Caco-2 (cell line): ENCODE data around the gene PI4K2B. TPM values are rescaled to one million over a fixed set of nuclear protein-coding genes. Genes with fewer than 3 reads are reported as not detected.
A peak's percentile ranks its signal among the peaks of the same experiment; 100 is the strongest.
"Not testable (repeated sequence)": the region's sequence is repeated elsewhere in the genome, so short reads cannot be mapped to it uniquely, and the experiment has no call there.

ENCODE experiments used
- BruUV-seq: library from RNA; stranded (reverse); fragments of 400-500 nt; replicated peaks from 2 replicates; lab custom pipeline; 2021; lab: Mats Ljungman, UMichigan
- CTCF ChIA-PET: fragments of 300-600 bp; sonication (Branson Sonifier 250); formaldehyde crosslinking; loops from one replicate; lab custom pipeline; 2022; ENCODE audit warnings: antibody characterized with exemption; lab: Charles Lee
- POLR2A ChIA-PET: fragments of 300-600 bp; sonication (Branson Sonifier 250); formaldehyde crosslinking; loops from one replicate; lab custom pipeline; 2022; ENCODE audit warnings: antibody characterized with exemption; lab: Charles Lee
- DNase-seq, 2 experiments: peaks; one replicate each; pipeline versions ENCODE4 v3.0.0 to v3.0.0-alpha.2; 2020 to 2022
- H3K27me3 ChIP-seq: replicated peaks from 2 replicates; pipeline ENCODE4 v1.6.0; 2011; ENCODE audit warnings: low read length; ENCODE audit not compliant: control insufficient read depth, insufficient read depth
- H3K36me3 ChIP-seq: 2 replicates; pipeline ENCODE4 v1.5.1; 2011; ENCODE audit warnings: low read length; ENCODE audit not compliant: control insufficient read depth, insufficient read depth
- H3K4me1 ChIP-seq: fragments of 250-450 bp; sonication (Bioruptor Pico); 2 replicates; pipeline ENCODE4 v1.5.1; 2020; ENCODE audit warnings: mild to moderate bottlenecking
- H3K4me3 ChIP-seq: 2 replicates; pipeline ENCODE4 v1.5.1; 2011; ENCODE audit warnings: low read depth, mild to moderate bottlenecking, control low read depth, low read length
- H3K9me3 ChIP-seq: fragments of 250-450 bp; sonication (Bioruptor Pico); 2 replicates; pipeline ENCODE4 v1.5.1; 2020; ENCODE audit warnings: mild to moderate bottlenecking, moderate library complexity
- H3K27ac Mint-ChIP-seq: one replicate; pipeline ENCODE4 v1.8.0; 2022; ENCODE audit warnings: mixed read lengths; ENCODE audit not compliant: unreplicated experiment
- H3K27me3 Mint-ChIP-seq: one replicate; pipeline ENCODE4 v1.8.0; 2022; ENCODE audit warnings: mixed read lengths; ENCODE audit not compliant: insufficient read depth, unreplicated experiment
- H3K36me3 Mint-ChIP-seq: one replicate; pipeline ENCODE4 v1.8.0; 2022; ENCODE audit warnings: mild to moderate bottlenecking, mixed read lengths; ENCODE audit not compliant: insufficient read depth, unreplicated experiment
- H3K4me1 Mint-ChIP-seq: one replicate; pipeline ENCODE4 v1.8.0; 2022; ENCODE audit warnings: low read depth, mixed read lengths; ENCODE audit not compliant: unreplicated experiment
- H3K4me3 Mint-ChIP-seq: one replicate; pipeline ENCODE4 v1.8.0; 2022; ENCODE audit warnings: mild to moderate bottlenecking, moderate library complexity, mixed read lengths; ENCODE audit not compliant: unreplicated experiment
- H3K9me3 Mint-ChIP-seq: one replicate; pipeline ENCODE4 v1.8.0; 2022; ENCODE audit warnings: mixed read lengths; ENCODE audit not compliant: unreplicated experiment
- intact Hi-C: fragments of 100-400 bp; cut with micrococcal nuclease; formaldehyde crosslinking; loops from one replicate; pipeline ENCODE4 v1.10.0; 2022; ENCODE audit not compliant: unreplicated experiment
- total RNA-seq: library from RNA; stranded (reverse); gene quantifications from 2 replicates; pipeline ENCODE4 v1.2.3, GENCODE V29; 2022
- TF ChIP-seq, protein P1 (sequence below), 2 experiments: fragments of 200-600 bp in 1 of 2; IDR thresholded peaks; 1 replicate in 1 of 2; 2 replicates in 1 of 2; pipeline versions ENCODE4 v1.5.1 to v1.8.0; 2011 to 2022; ENCODE audit warnings: antibody characterized with exemption in 1 of 2, control low read depth in 1 of 2, inconsistent platforms in 1 of 2, low read depth in 1 of 2, low read length in 1 of 2, mild to moderate bottlenecking in 1 of 2, moderate library complexity in 1 of 2; ENCODE audit not compliant: insufficient read depth in 1 of 2, severe bottlenecking in 1 of 2, unreplicated experiment in 1 of 2

Gene PI4K2B
- total RNA-seq, 1 experiment from 2014 or later: 25.0 TPM

DNA sequence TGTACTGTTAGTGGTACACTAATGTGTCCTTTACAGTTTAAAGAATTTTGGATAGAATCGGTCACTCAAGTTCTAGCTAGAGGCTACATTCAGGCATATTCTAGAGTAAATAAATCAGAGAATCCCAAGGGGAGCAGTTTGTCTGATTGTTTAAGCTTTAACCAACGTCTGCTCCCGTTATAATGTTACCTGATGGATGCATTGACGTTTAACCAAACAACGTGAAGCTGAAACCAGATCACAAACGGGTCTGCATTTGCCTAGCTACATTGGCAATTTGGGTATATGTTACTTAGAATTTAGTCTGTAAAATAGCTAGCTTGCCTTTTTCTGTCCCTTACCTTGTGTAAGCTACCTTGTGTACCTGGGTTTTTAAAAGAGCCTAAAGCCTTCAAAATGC, 1.6 kb downstream of the PI4K2B start:
- no peaks in the 10 kb centered on the region for H3K36me3 ChIP-seq
- no TSS peak for BruUV-seq
- H3K4me1 ChIP-seq: no peaks in the 10 kb centered on the region
- no peak for DNase-seq
- H3K9me3 ChIP-seq: peaks cover 3% of the 10 kb centered on the region; the same call in 1 of the 2 replicates
- no peaks in the 10 kb centered on the region for H3K27me3 ChIP-seq
- peaks cover 12% of the 10 kb centered on the region for H3K36me3 Mint-ChIP-seq
- H3K9me3 Mint-ChIP-seq: peaks cover 14% of the 10 kb centered on the region
- TF ChIP-seq, protein P1, sequence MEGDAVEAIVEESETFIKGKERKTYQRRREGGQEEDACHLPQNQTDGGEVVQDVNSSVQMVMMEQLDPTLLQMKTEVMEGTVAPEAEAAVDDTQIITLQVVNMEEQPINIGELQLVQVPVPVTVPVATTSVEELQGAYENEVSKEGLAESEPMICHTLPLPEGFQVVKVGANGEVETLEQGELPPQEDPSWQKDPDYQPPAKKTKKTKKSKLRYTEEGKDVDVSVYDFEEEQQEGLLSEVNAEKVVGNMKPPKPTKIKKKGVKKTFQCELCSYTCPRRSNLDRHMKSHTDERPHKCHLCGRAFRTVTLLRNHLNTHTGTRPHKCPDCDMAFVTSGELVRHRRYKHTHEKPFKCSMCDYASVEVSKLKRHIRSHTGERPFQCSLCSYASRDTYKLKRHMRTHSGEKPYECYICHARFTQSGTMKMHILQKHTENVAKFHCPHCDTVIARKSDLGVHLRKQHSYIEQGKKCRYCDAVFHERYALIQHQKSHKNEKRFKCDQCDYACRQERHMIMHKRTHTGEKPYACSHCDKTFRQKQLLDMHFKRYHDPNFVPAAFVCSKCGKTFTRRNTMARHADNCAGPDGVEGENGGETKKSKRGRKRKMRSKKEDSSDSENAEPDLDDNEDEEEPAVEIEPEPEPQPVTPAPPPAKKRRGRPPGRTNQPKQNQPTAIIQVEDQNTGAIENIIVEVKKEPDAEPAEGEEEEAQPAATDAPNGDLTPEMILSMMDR (IDR thresholded peaks at IDR 0.05; ENCODE audit: insufficient read depth in 1 of 2, low read depth in 1 of 2, low read length in 1 of 2, severe bottlenecking in 1 of 2, unreplicated experiment in 1 of 2): no peak
- ChIA-PET CTCF (interaction anchor here (0.6 to 4.4 kb wide), 5 partner anchors 8 to 483 kb away, joined by 3 to 34 read pairs (median 3); partner anchors contain the start of gene ZCCHC4), POLR2A (interaction anchor here (0.6 to 2.4 kb wide), 2 partner anchors 64 to 77 kb away, joined by 3 to 15 read pairs; partner anchors contain the start of gene ZCCHC4)
- H3K27ac Mint-ChIP-seq: peak overlapping the region; percentile 88
- peaks cover 6% of the 10 kb centered on the region for H3K4me1 Mint-ChIP-seq
- H3K4me3 Mint-ChIP-seq: peak overlapping the region; percentile 94
- H3K4me3 ChIP-seq: peak overlapping the region; percentile 94
- no peaks in the 10 kb centered on the region for H3K27me3 Mint-ChIP-seq
- intact Hi-C loops: loop anchor here (1.0 to 2.0 kb wide), 4 partner anchors 55 to 77 kb away; partner anchors contain the start of genes SEPSECS and ZCCHC4

DNA sequence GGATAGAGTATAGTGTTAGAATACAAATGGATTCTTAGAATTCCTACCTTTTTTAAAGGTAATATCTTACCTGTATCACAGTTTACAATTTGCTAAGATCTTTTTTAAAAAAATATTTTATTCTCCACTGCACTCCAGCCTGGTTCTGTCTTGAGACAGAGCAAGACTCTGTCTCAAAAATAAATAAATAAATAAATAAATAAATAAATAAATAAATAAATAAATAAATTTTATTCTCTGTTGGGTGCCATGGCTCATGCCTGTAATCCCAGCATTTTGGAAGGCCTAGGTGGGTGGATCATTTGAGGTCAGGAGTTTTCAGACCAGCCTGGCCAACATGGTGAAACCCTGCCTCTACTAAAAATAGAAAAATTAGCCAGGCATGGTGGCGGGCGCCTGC, 2.2 kb downstream of the PI4K2B start:
- H3K27me3 ChIP-seq, BruUV-seq, H3K4me1 ChIP-seq, H3K27me3 Mint-ChIP-seq, DNase-seq, intact Hi-C loops, H3K9me3 ChIP-seq, H3K27ac Mint-ChIP-seq, H3K4me3 ChIP-seq, H3K36me3 ChIP-seq: not testable (repeated sequence)
- POLR2A ChIA-PET: interaction anchor here (0.6 kb wide), 1 partner anchor 64 kb away, joined by 3 read pairs; no protein-coding TSS in a partner anchor
- CTCF ChIA-PET: interaction anchor here (0.6 to 4.4 kb wide), 4 partner anchors 7 to 483 kb away, joined by 3 to 34 read pairs (median 4); partner anchors contain the start of gene ZCCHC4
- Mint-ChIP-seq H3K36me3 (peaks cover 12% of the 10 kb centered on the region), H3K4me1 (peaks cover 12% of the 10 kb centered on the region), H3K4me3 (peak overlapping the region; percentile 94), H3K9me3 (peaks cover 20% of the 10 kb centered on the region)

DNA sequence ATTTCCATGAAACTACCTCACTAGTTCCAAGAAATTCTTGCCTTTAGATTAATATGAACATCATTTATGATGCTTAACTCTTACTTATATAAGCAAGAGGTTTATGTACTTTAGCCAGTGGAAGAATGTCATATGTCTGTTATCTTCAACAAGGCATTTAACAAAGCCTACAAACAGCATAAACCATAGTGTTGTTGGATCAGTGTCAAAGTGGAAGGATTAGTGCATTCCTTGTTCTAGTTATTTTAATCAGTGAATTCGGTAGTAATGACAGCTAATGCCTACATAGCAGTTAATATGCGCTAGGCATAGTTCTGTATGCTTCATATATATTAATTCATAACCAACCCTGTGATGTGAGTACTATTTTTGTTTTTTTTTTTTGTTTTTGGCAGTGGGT, 3.1 kb downstream of the PI4K2B start:
- no peak for DNase-seq
- Mint-ChIP-seq H3K4me1 (peaks cover 13% of the 10 kb centered on the region), H3K27me3 (no peaks in the 10 kb centered on the region), H3K27ac (no peak overlapping the region), H3K36me3 (peaks cover 12% of the 10 kb centered on the region), H3K9me3 (peaks cover 22% of the 10 kb centered on the region), H3K4me3 (peak overlapping the region; percentile 37)
- BruUV-seq: no TSS peak
- Histone ChIP-seq H3K27me3 (no peaks in the 10 kb centered on the region), H3K9me3 (peaks cover 3% of the 10 kb centered on the region; the same call in 1 of the 2 replicates), H3K4me1 (no peaks in the 10 kb centered on the region), H3K4me3 (no peak overlapping the region), H3K36me3 (no peaks in the 10 kb centered on the region)
- POLR2A ChIA-PET: no interaction called here
- TF ChIP-seq, protein P1 (IDR thresholded peaks at IDR 0.05; ENCODE audit: insufficient read depth in 1 of 2, low read depth in 1 of 2, low read length in 1 of 2, severe bottlenecking in 1 of 2, unreplicated experiment in 1 of 2): no peak
- CTCF ChIA-PET: no interaction called here
- intact Hi-C loops: no loop called here
